GF-D8 (cell line): ENCODE results near the gene FGF21.
"Not testable (repeated sequence)": the region's sequence is repeated elsewhere in the genome, so short reads cannot be mapped to it uniquely, and the experiment has no call there.

ENCODE experiments used
- DNase-seq: peaks from one replicate; lab custom pipeline; 2025; lab: John Stamatoyannopoulos, UW

FGF21 gene

GRCh38 chr19:48787331-48787730 is 32.0 kb downstream of the FGF21 start:
- DNase-seq: not testable (repeated sequence)

GRCh38 chr19:48793271-48793670 is 37.9 kb downstream of the FGF21 start:
- DNase-seq: no peak

- DNase-seq: no peak
These were observed 39.0 kb downstream of the FGF21 start for GRCh38 chr19:48794291-48794690.

GRCh38 chr19:48795055-48795684 is 39.8 kb downstream of the FGF21 start:
- DNase-seq: peak; percentile 48

GRCh38 chr19:48795685-48796070 is 40.4 kb downstream of the FGF21 start:
- DNase-seq: no peak

GRCh38 chr19:48796298-48797083 is 41.2 kb downstream of the FGF21 start:
- DNase-seq: no peak

- no peak for DNase-seq
These were observed 41.8 kb downstream of the FGF21 start for GRCh38 chr19:48797103-48797502.

- DNase-seq: no peak
These were observed 43.6 kb downstream of the FGF21 start for GRCh38 chr19:48798937-48799336.

GRCh38 chr19:48799358-48800300 is 44.3 kb downstream of the FGF21 start:
- no peak for DNase-seq

- DNase-seq: no peak
These were observed 47.3 kb downstream of the FGF21 start for GRCh38 chr19:48802623-48803022.

- DNase-seq: no peak
These were observed 49.2 kb downstream of the FGF21 start for GRCh38 chr19:48804496-48804895.

GRCh38 chr19:48805452-48805851 is 50.1 kb downstream of the FGF21 start:
- DNase-seq: no peak

- DNase-seq: no peak
These were observed 51.1 kb downstream of the FGF21 start for GRCh38 chr19:48806518-48806817.

- DNase-seq: no peak
These were observed 51.7 kb downstream of the FGF21 start for GRCh38 chr19:48806818-48807589.

GRCh38 chr19:48807590-48808308 is 52.4 kb downstream of the FGF21 start:
- no peak for DNase-seq
